T-cell (primary cell): ENCODE data around the gene CCDC82. TPM values are rescaled to one million over a fixed set of nuclear protein-coding genes. Genes with fewer than 3 reads are reported as not detected.

ENCODE experiments used
- ATAC-seq, 4 experiments: fragments of 200-7000 bp in 3 of 4; fragments of 150-1000 bp in 1 of 4; cut with Tn5 transposase; replicated peaks in 1 of 4; 1 replicate in 3 of 4; 2 replicates in 1 of 4; pipeline ENCODE4 v1.10.0; 2021; ENCODE audit warnings: moderate library complexity in 3 of 4, mild to moderate bottlenecking in 2 of 4, moderate number of reproducible peaks in 1 of 4
- CTCF ChIA-PET, 2 donors: fragments of 300-600 bp; sonication (Branson Sonifier 250); formaldehyde crosslinking; loops; one replicate each; lab custom pipeline; 2022; ENCODE audit warnings: antibody characterized with exemption in 2 of 2; lab: Charles Lee
- POLR2A ChIA-PET, 2 donors: fragments of 300-600 bp; sonication (Branson Sonifier 250); formaldehyde crosslinking; loops; one replicate each; lab custom pipeline; 2022; ENCODE audit warnings: antibody characterized with exemption in 2 of 2; lab: Charles Lee
- DNase-seq, 35 experiments: peaks; one replicate each; pipeline versions ENCODE4 v3.0.0 to v3.0.0-alpha.2; 2013 to 2023
- H3K27ac ChIP-seq: one replicate; pipeline ENCODE4 v1.5.1; 2013; ENCODE audit warnings: low read length
- H3K27me3 ChIP-seq, 2 experiments: replicated peaks in 1 of 2; 1 replicate in 1 of 2; 2 replicates in 1 of 2; pipeline versions ENCODE4 v1.6.1 to v1.7.0; 2013; ENCODE audit warnings: low read length in 1 of 2, mixed read lengths in 1 of 2; ENCODE audit not compliant: control insufficient read depth in 2 of 2, insufficient read depth in 2 of 2; ENCODE audit errors: extremely low read depth in 1 of 2
- H3K36me3 ChIP-seq, 2 donors: 1 replicate in 1 of 2; 2 replicates in 1 of 2; pipeline versions ENCODE4 v1.6.1 to v1.7.0; 2013; ENCODE audit warnings: low read length in 1 of 2; ENCODE audit not compliant: control insufficient read depth in 2 of 2, insufficient read depth in 1 of 2; ENCODE audit errors: extremely low read depth in 1 of 2
- H3K4me1 ChIP-seq, 2 experiments: 1 replicate in 1 of 2; 2 replicates in 1 of 2; pipeline versions ENCODE4 v1.6.1 to v1.7.0; 2013; ENCODE audit warnings: low read length in 2 of 2, mixed read lengths in 1 of 2; ENCODE audit not compliant: insufficient read depth in 2 of 2, control insufficient read depth in 1 of 2; ENCODE audit errors: extremely low read depth in 1 of 2
- H3K4me3 ChIP-seq, 2 donors: 1 replicate in 1 of 2; 2 replicates in 1 of 2; pipeline versions ENCODE4 v1.5.1 to v1.7.0; 2013; ENCODE audit warnings: mild to moderate bottlenecking in 2 of 2, low read length in 1 of 2, moderate library complexity in 1 of 2; ENCODE audit not compliant: control insufficient read depth in 1 of 2; ENCODE audit errors: extremely low read depth in 1 of 2
- H3K9me3 ChIP-seq: 2 replicates; pipeline ENCODE4 v1.7.0; 2013
- H3K27ac Mint-ChIP-seq, 2 donors: one replicate each; pipeline ENCODE4 v1.8.0; 2020 to 2021; ENCODE audit warnings: mild to moderate bottlenecking in 2 of 2, mixed read lengths in 2 of 2
- H3K27me3 Mint-ChIP-seq, 2 donors: one replicate each; pipeline ENCODE4 v1.8.0; 2021 to 2022; ENCODE audit warnings: mixed read lengths in 2 of 2
- H3K36me3 Mint-ChIP-seq: one replicate; pipeline ENCODE4 v1.8.0; 2021; ENCODE audit warnings: mixed read lengths
- H3K4me1 Mint-ChIP-seq, 3 donors: one replicate each; pipeline ENCODE4 v1.8.0; 2020 to 2022; ENCODE audit warnings: mixed read lengths in 3 of 3, mild to moderate bottlenecking in 1 of 3
- H3K4me3 Mint-ChIP-seq, 3 donors: one replicate each; pipeline ENCODE4 v1.8.0; 2020 to 2022; ENCODE audit warnings: mild to moderate bottlenecking in 3 of 3, mixed read lengths in 3 of 3, moderate library complexity in 3 of 3
- H3K9me3 Mint-ChIP-seq, 3 donors: one replicate each; pipeline ENCODE4 v1.8.0; 2020 to 2022; ENCODE audit warnings: mixed read lengths in 3 of 3
- WGBS: methylation state at CpG from one replicate; pipeline ENCODE4 v1.1.5; 2013; ENCODE audit warnings: missing lambda C conversion rate; ENCODE audit not compliant: insufficient coverage; 5-methylcytosine and 5-hydroxymethylcytosine counted together
- total RNA-seq, 35 experiments: library from RNA in 6 of 35; stranded (reverse) in 6 of 35; fragments of 120-200 nt in 1 of 35; gene quantifications; one replicate each; pipeline versions ENCODE4 v1.2.1 to v1.2.4 and lab custom pipeline; 2013 to 2026

The CCDC82 gene
- total RNA-seq, 5 donors from 2014 or later (not counting 1 experiment from before 2014, with no cell fraction given): 28.9 to 37.1 (median 33.5) TPM

GRCh38 chr11:96331699-96332116 is 58.0 kb downstream of the CCDC82 start:
- 90% methylated on average over 4 of the region's 7 CpGs for WGBS
- ChIA-PET CTCF (interaction anchor here (0.6 to 4.8 kb wide), 3 partner anchors 10 to 531 kb away, joined by 3 to 22 read pairs (median 5); partner anchors contain the start of gene MAML2 (in 1 of the 2)), POLR2A (interaction anchor here (0.6 kb wide), 6 partner anchors 11 to 231 kb away, joined by 3 to 7 read pairs (median 5); partner anchors contain the start of gene MAML2 (in 1 of the 2))
- Histone ChIP-seq H3K4me1 (peaks cover 21 to 45% of the 10 kb centered on the region in 2 experiments), H3K4me3 (no peak overlapping the region), H3K27me3 (no peaks in the 10 kb centered on the region), H3K27ac (no peak overlapping the region), H3K9me3 (no peaks in the 10 kb centered on the region), H3K36me3 (peaks cover 0 to 10% of the 10 kb centered on the region in 2 donors)
- Mint-ChIP-seq H3K36me3 (peaks cover 43% of the 10 kb centered on the region), H3K27me3 (no peaks in the 10 kb centered on the region), H3K4me1 (peaks cover 83 to 93% (median 85%) of the 10 kb centered on the region in 3 donors), H3K27ac (peak overlapping the region in 1 of 2 donors; percentile 18), H3K9me3 (no peaks in the 10 kb centered on the region), H3K4me3 (peak overlapping the region in 1 of 3 donors; percentile 34)
- DNase-seq: no peak
- ATAC-seq: peak in 1 of 4 experiments; percentile 19

GRCh38 chr11:96330511-96330859 is 59.2 kb downstream of the CCDC82 start:
- ChIA-PET POLR2A (interaction anchor here in 1 of 2 donors (0.6 to 0.7 kb wide), 2 partner anchors 9 to 409 kb away, joined by 3 read pairs; no protein-coding TSS in a partner anchor), CTCF (interaction anchor here (0.5 to 4.8 kb wide), 3 partner anchors 11 to 13 kb away, joined by 4 to 22 read pairs (median 5); partner anchors contain the start of gene MAML2 (in 2 of the 2))
- H3K4me3 ChIP-seq: no peak overlapping the region
- ATAC-seq (no peak), DNase-seq (no peak)
- H3K27me3 Mint-ChIP-seq: no peaks in the 10 kb centered on the region
- peak overlapping the region in 1 of 3 donors; percentile 47 for H3K4me3 Mint-ChIP-seq
- WGBS: 90% methylated on average over 3 of the region's 4 CpGs
- no peaks in the 10 kb centered on the region for H3K9me3 Mint-ChIP-seq
- H3K27ac ChIP-seq: no peak overlapping the region
- peaks cover 0 to 9% of the 10 kb centered on the region in 2 donors for H3K36me3 ChIP-seq
- H3K4me1 Mint-ChIP-seq: peaks cover 82 to 93% (median 83%) of the 10 kb centered on the region in 3 donors
- H3K36me3 Mint-ChIP-seq: peaks cover 45% of the 10 kb centered on the region
- peak overlapping the region in 1 of 2 donors; percentile 42 for H3K27ac Mint-ChIP-seq
- no peaks in the 10 kb centered on the region for H3K9me3 ChIP-seq
- peaks cover 17 to 36% of the 10 kb centered on the region in 2 experiments for H3K4me1 ChIP-seq
- H3K27me3 ChIP-seq: no peaks in the 10 kb centered on the region

GRCh38 chr11:96329855-96330510 is 59.7 kb downstream of the CCDC82 start:
- 95% methylated on average over 2 of the region's 3 CpGs for WGBS
- Mint-ChIP-seq H3K27me3 (no peaks in the 10 kb centered on the region), H3K4me1 (peaks cover 82 to 94% (median 83%) of the 10 kb centered on the region in 3 donors), H3K27ac (peak overlapping the region in 1 of 2 donors; percentile 24), H3K9me3 (no peaks in the 10 kb centered on the region), H3K36me3 (peaks cover 45% of the 10 kb centered on the region), H3K4me3 (peak overlapping the region in 1 of 3 donors; percentile 47)
- POLR2A ChIA-PET: interaction anchor here in 1 of 2 donors (0.6 to 0.7 kb wide), 2 partner anchors 8 to 409 kb away, joined by 3 read pairs; no protein-coding TSS in a partner anchor
- Histone ChIP-seq H3K27ac (no peak overlapping the region), H3K9me3 (no peaks in the 10 kb centered on the region), H3K4me3 (no peak overlapping the region), H3K4me1 (peaks cover 17 to 34% of the 10 kb centered on the region in 2 experiments), H3K36me3 (peaks cover 0 to 5% of the 10 kb centered on the region in 2 donors), H3K27me3 (no peaks in the 10 kb centered on the region)
- CTCF ChIA-PET: interaction anchor here (0.5 to 4.8 kb wide), 3 partner anchors 12 to 13 kb away, joined by 4 to 22 read pairs (median 5); partner anchors contain the start of gene MAML2 (in 2 of the 2)
- ATAC-seq: no peak
- no peak for DNase-seq

DNA sequence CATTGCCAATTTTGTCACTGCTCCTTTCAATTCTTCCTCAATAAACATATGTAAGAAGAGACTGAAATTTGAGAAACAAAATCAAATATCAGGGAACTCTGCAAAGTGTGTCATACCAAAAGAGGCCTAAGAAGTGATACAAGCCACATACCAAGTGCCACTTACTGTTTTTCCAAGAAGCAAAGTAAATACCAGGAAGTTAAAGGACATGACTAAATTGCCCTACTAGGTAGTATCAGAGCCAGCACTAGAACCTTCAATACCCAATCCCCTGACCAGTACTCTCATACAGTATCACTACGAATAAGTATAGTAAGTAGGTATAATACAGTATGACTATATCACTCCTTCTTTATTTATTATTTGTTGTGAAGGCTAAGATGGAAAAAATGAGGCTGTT is 60.3 kb downstream of the CCDC82 start:
- H3K4me1 Mint-ChIP-seq: peaks cover 82 to 94% (median 83%) of the 10 kb centered on the region in 3 donors
- no CpG with 5 or more reads among the region's 1 CpG for WGBS
- ATAC-seq: no peak
- peak overlapping the region in 1 of 3 donors; percentile 47 for H3K4me3 Mint-ChIP-seq
- H3K4me1 ChIP-seq: peaks cover 18 to 29% of the 10 kb centered on the region in 2 experiments
- DNase-seq: no peak
- H3K9me3 Mint-ChIP-seq: no peaks in the 10 kb centered on the region
- no peak overlapping the region for H3K4me3 ChIP-seq
- ChIA-PET POLR2A (no interaction called here), CTCF (interaction anchor here in 1 of 2 donors (4.8 kb wide), 1 partner anchor 14 kb away, joined by 22 read pairs; the partner anchor contains the start of gene MAML2)
- no peak overlapping the region for H3K27ac ChIP-seq
- H3K36me3 ChIP-seq: peaks cover 0 to 5% of the 10 kb centered on the region in 2 donors
- H3K36me3 Mint-ChIP-seq: peaks cover 43% of the 10 kb centered on the region
- H3K27me3 Mint-ChIP-seq: no peaks in the 10 kb centered on the region
- H3K27ac Mint-ChIP-seq: peak overlapping the region; percentile 26 to 50
- H3K27me3 ChIP-seq: no peaks in the 10 kb centered on the region
- H3K9me3 ChIP-seq: no peaks in the 10 kb centered on the region

DNA sequence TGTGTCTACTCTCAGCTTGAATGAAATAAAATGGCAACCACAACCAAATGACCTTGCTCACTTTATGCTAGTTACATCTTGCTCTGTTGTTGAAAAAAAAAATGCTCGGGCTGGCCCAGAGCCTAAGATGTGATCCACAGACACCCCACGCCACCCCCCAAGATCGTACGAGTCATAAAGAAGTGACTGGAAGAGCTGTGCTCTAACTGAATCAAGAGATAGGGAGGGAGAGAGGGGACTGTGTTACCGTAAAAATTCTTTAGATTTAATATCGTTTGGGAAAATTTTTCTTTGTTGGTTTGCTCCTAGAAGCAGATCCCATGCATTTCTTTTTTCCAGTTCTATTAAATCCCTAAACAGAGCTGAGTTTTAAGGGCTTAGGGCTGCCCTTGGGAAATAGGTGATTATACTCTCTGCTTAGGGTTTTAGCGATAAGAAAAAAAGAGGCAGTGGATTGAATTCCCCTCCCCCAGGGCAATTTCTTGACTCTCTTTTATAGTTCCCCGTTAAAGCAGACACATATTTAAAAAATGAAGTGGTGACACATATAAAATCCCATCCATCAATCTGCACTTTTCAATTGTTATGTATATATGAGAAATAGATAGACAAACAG is 61.2 kb downstream of the CCDC82 start:
- Mint-ChIP-seq H3K27ac (no peak overlapping the region), H3K27me3 (no peaks in the 10 kb centered on the region), H3K4me3 (no peak overlapping the region), H3K4me1 (peaks cover 84 to 94% (median 84%) of the 10 kb centered on the region in 3 donors), H3K9me3 (no peaks in the 10 kb centered on the region), H3K36me3 (peaks cover 48% of the 10 kb centered on the region)
- ChIA-PET POLR2A (interaction anchor here in 1 of 2 donors (0.6 to 0.7 kb wide), 2 partner anchors 627 to 825 kb away, joined by 3 to 5 read pairs; no protein-coding TSS in a partner anchor), CTCF (interaction anchor here in 1 of 2 donors (4.8 kb wide), 1 partner anchor 15 kb away, joined by 22 read pairs; the partner anchor contains the start of gene MAML2)
- peaks cover 0 to 5% of the 10 kb centered on the region in 2 donors for H3K36me3 ChIP-seq
- no peaks in the 10 kb centered on the region for H3K9me3 ChIP-seq
- H3K27ac ChIP-seq: no peak overlapping the region
- ATAC-seq (no peak), DNase-seq (no peak)
- peaks cover 18 to 22% of the 10 kb centered on the region in 2 experiments for H3K4me1 ChIP-seq
- H3K4me3 ChIP-seq: no peak overlapping the region
- H3K27me3 ChIP-seq: no peaks in the 10 kb centered on the region
- 100% methylated on average over 1 of the region's 8 CpGs for WGBS

GRCh38 chr11:96326959-96327358 is 62.8 kb downstream of the CCDC82 start:
- Mint-ChIP-seq H3K9me3 (no peaks in the 10 kb centered on the region), H3K4me3 (no peak overlapping the region), H3K27ac (no peak overlapping the region), H3K36me3 (peaks cover 54% of the 10 kb centered on the region), H3K4me1 (peaks cover 82 to 94% (median 83%) of the 10 kb centered on the region in 3 donors), H3K27me3 (no peaks in the 10 kb centered on the region)
- ChIA-PET POLR2A (interaction anchor here in 1 of 2 donors (1.1 kb wide), 1 partner anchor 10 kb away, joined by 3 read pairs; no protein-coding TSS in a partner anchor), CTCF (interaction anchor here in 1 of 2 donors (0.5 kb wide), 1 partner anchor 1841 kb away, joined by 5 read pairs; no protein-coding TSS in a partner anchor)
- ATAC-seq: no peak
- Histone ChIP-seq H3K4me3 (no peak overlapping the region), H3K4me1 (peaks cover 10 to 12% of the 10 kb centered on the region in 2 experiments), H3K36me3 (peaks cover 0 to 5% of the 10 kb centered on the region in 2 donors), H3K9me3 (no peaks in the 10 kb centered on the region), H3K27me3 (no peaks in the 10 kb centered on the region), H3K27ac (no peak overlapping the region)
- DNase-seq: no peak
- 90% methylated on average over 4 of the region's 7 CpGs for WGBS
